Liver (tissue), 3 donors: Measurements from ENCODE around the gene NCKAP5L.

Experiments
- ATF3 ChIP-seq: IDR thresholded peaks from 2 replicates; pipeline ENCODE4 v1.6.1; 2016; ENCODE audit warnings: antibody characterized with exemption
- FOXA2 ChIP-seq: IDR thresholded peaks from 2 replicates; pipeline ENCODE4 v1.6.1; 2016; ENCODE audit warnings: antibody characterized with exemption
- GABPA ChIP-seq, 2 donors: IDR thresholded peaks in 1 of 2; conservative IDR thresholded peaks in 1 of 2; 2 replicates each; pipeline ENCODE4 v1.6.1; 2016; ENCODE audit warnings: antibody characterized with exemption in 2 of 2, mild to moderate bottlenecking in 1 of 2, moderate library complexity in 1 of 2
- HNF4A ChIP-seq, 2 donors: conservative IDR thresholded peaks; 2 replicates each; pipeline ENCODE4 v1.6.1; 2016; ENCODE audit warnings: antibody characterized with exemption in 2 of 2, mild to moderate bottlenecking in 2 of 2
- HNF4G ChIP-seq: IDR thresholded peaks from 2 replicates; pipeline ENCODE4 v1.6.1; 2016; ENCODE audit warnings: antibody characterized with exemption
- JUND ChIP-seq, 2 donors: IDR thresholded peaks; 2 replicates each; pipeline ENCODE4 v1.6.1; 2016; ENCODE audit warnings: antibody characterized with exemption in 2 of 2
- REST ChIP-seq: IDR thresholded peaks from 2 replicates; pipeline ENCODE4 v1.6.1; 2016; ENCODE audit warnings: antibody characterized with exemption, mild to moderate bottlenecking
- RXRA ChIP-seq, 2 donors: IDR thresholded peaks; 2 replicates each; pipeline ENCODE4 v1.6.1; 2017 to 2018; ENCODE audit warnings: antibody characterized with exemption in 2 of 2, mild to moderate bottlenecking in 1 of 2
- SP1 ChIP-seq: IDR thresholded peaks from 2 replicates; pipeline ENCODE4 v1.6.1; 2018; ENCODE audit warnings: antibody characterized with exemption, mild to moderate bottlenecking
- TAF1 ChIP-seq: conservative IDR thresholded peaks from 2 replicates; pipeline ENCODE4 v1.6.1; 2016; ENCODE audit warnings: antibody characterized with exemption, mild to moderate bottlenecking
- YY1 ChIP-seq: IDR thresholded peaks from 2 replicates; pipeline ENCODE4 v1.6.1; 2016; ENCODE audit warnings: antibody characterized with exemption, mild to moderate bottlenecking
- TF ChIP-seq, protein P1 (sequence below): fragments of 150-350 bp; IDR thresholded peaks from 2 replicates; pipeline ENCODE4 v1.5.1; 2017; ENCODE audit warnings: improper control_type of control experiment, low read depth, low read length; ENCODE audit not compliant: missing input control
- TF ChIP-seq, protein P2 (sequence below): IDR thresholded peaks from 2 replicates; pipeline ENCODE4 v1.6.1; 2016; ENCODE audit warnings: antibody characterized with exemption
- TF ChIP-seq, protein P3 (sequence below): IDR thresholded peaks from 2 replicates; pipeline ENCODE4 v1.6.1; 2016; ENCODE audit warnings: antibody characterized with exemption
- donor health status: healthy.
- donor health status: healthy.

- TF ChIP-seq, protein P1, sequence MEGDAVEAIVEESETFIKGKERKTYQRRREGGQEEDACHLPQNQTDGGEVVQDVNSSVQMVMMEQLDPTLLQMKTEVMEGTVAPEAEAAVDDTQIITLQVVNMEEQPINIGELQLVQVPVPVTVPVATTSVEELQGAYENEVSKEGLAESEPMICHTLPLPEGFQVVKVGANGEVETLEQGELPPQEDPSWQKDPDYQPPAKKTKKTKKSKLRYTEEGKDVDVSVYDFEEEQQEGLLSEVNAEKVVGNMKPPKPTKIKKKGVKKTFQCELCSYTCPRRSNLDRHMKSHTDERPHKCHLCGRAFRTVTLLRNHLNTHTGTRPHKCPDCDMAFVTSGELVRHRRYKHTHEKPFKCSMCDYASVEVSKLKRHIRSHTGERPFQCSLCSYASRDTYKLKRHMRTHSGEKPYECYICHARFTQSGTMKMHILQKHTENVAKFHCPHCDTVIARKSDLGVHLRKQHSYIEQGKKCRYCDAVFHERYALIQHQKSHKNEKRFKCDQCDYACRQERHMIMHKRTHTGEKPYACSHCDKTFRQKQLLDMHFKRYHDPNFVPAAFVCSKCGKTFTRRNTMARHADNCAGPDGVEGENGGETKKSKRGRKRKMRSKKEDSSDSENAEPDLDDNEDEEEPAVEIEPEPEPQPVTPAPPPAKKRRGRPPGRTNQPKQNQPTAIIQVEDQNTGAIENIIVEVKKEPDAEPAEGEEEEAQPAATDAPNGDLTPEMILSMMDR, result no peak
- TF ChIP-seq YY1, result no peak
- TF ChIP-seq, protein P2, sequence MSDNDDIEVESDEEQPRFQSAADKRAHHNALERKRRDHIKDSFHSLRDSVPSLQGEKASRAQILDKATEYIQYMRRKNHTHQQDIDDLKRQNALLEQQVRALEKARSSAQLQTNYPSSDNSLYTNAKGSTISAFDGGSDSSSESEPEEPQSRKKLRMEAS, result no peak
- TF ChIP-seq HNF4G, result no peak
- TF ChIP-seq TAF1, result no peak
- TF ChIP-seq, protein P3, sequence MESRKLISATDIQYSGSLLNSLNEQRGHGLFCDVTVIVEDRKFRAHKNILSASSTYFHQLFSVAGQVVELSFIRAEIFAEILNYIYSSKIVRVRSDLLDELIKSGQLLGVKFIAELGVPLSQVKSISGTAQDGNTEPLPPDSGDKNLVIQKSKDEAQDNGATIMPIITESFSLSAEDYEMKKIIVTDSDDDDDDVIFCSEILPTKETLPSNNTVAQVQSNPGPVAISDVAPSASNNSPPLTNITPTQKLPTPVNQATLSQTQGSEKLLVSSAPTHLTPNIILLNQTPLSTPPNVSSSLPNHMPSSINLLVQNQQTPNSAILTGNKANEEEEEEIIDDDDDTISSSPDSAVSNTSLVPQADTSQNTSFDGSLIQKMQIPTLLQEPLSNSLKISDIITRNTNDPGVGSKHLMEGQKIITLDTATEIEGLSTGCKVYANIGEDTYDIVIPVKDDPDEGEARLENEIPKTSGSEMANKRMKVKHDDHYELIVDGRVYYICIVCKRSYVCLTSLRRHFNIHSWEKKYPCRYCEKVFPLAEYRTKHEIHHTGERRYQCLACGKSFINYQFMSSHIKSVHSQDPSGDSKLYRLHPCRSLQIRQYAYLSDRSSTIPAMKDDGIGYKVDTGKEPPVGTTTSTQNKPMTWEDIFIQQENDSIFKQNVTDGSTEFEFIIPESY, result no peak
- TF ChIP-seq JUND (IDR thresholded peaks at IDR 0.05), result no peak
- TF ChIP-seq REST, result no peak
- no peak for TF ChIP-seq FOXA2
- no peak for TF ChIP-seq ATF3
- TF ChIP-seq GABPA (IDR thresholded peaks at IDR 0.05 in 1 of 2, conservative IDR thresholded peaks at IDR 0.05 in 1 of 2), result no peak
- TF ChIP-seq SP1, result no peak
- no peak for TF ChIP-seq HNF4A (conservative IDR thresholded peaks at IDR 0.05)
- TF ChIP-seq RXRA (IDR thresholded peaks at IDR 0.05), result no peak
These were observed 47.9 kb upstream of the NCKAP5L start for GRCh38 chr12:49876070-49876469.
